Body of pancreas (tissue), 4 donors: ENCODE measurements around the gene PABPC3.

Experiments used
- POLR2A ChIP-seq, 3 donors: fragments of 450-650 bp; IDR thresholded peaks; one replicate each; pipeline ENCODE4 v1.6.1; 2016; ENCODE audit warnings: antibody characterized with exemption in 3 of 3, mild to moderate bottlenecking in 2 of 3
- TF ChIP-seq, protein P1 (sequence below), 7 experiments: fragments of 450-650 bp in 4 of 7; fragments of 200-600 bp in 3 of 7; sonication (generic) in 3 of 7; IDR thresholded peaks; one replicate each; pipeline ENCODE4 v1.5.1; 2016 to 2019; ENCODE audit warnings: antibody characterized with exemption in 7 of 7

DNA sequence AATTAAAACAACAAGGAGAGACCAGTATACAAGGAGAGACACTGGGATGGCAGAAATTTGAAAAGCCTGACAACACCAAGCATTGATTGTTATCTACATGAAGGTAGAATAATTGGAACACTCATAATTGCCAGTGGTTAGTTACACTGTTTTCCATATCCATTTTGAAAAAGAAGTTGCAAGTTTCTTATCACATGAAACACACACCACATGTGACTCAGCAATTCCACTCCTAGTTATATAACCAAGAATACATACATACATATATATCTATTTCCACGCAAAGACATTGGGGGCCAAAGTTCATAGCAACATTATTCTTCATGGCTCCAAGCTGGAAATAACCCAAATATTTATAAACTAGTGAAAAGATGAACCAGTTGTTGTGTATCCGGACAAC, 15.2 kb upstream of the PABPC3 start:
- TF ChIP-seq, protein P1, sequence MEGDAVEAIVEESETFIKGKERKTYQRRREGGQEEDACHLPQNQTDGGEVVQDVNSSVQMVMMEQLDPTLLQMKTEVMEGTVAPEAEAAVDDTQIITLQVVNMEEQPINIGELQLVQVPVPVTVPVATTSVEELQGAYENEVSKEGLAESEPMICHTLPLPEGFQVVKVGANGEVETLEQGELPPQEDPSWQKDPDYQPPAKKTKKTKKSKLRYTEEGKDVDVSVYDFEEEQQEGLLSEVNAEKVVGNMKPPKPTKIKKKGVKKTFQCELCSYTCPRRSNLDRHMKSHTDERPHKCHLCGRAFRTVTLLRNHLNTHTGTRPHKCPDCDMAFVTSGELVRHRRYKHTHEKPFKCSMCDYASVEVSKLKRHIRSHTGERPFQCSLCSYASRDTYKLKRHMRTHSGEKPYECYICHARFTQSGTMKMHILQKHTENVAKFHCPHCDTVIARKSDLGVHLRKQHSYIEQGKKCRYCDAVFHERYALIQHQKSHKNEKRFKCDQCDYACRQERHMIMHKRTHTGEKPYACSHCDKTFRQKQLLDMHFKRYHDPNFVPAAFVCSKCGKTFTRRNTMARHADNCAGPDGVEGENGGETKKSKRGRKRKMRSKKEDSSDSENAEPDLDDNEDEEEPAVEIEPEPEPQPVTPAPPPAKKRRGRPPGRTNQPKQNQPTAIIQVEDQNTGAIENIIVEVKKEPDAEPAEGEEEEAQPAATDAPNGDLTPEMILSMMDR (IDR thresholded peaks at IDR 0.05), result no peak
- TF ChIP-seq POLR2A (IDR thresholded peaks at IDR 0.05), result no peak
